ENCODE data around the gene ADGRL1.
"Not testable (repeated sequence)": the region's sequence is repeated elsewhere in the genome, so short reads cannot be mapped to it uniquely, and the experiment has no call there.

The ADGRL1 gene

DNA sequence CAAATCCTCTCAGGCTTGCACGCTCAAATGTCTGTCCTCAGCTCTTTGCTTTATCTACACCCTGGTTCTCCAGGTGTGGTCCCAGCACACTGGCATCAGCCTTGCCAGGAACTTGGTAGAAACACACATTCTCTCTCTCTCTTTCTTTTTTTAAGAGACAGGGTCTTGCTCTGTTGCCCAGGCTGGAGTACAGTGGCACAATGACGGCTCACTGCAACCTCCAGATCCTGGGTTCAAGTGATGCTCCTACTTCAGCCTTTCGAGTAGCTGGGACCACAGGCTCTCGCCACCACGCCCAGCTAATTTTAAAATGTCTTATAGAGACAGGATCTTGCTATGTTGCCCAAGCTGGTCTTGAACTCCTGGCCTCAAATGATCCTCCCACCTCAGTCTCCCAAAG lies 20.8 kb downstream of the ADGRL1 start:
- TF ChIP-seq LEF1 (IDR thresholded peaks at IDR 0.05; ENCODE audit: borderline replicate concordance) (no peak), L3MBTL2 (conservative IDR thresholded peaks at IDR 0.05) (no peak), PKNOX1 (IDR thresholded peaks at IDR 0.05) (no peak), BHLHE40 (IDR thresholded peaks at IDR 0.05; ENCODE audit: borderline replicate concordance) (no peak), SUZ12 (IDR thresholded peaks at IDR 0.05) (no peak), ARNT (IDR thresholded peaks at IDR 0.05) (no peak), FOXA1 (IDR thresholded peaks at IDR 0.05) (no peak), FOXM1 (IDR thresholded peaks at IDR 0.05; ENCODE audit: borderline replicate concordance) (no peak), FOXK2 (IDR thresholded peaks at IDR 0.05) (no peak), SP1 (IDR thresholded peaks at IDR 0.05) (no peak), NFRKB (IDR thresholded peaks at IDR 0.05) (no peak)
- POLR2A ChIA-PET: no interaction called here
- DNase-seq (ENCODE audit: extremely low spot score): no peak
- CTCF ChIA-PET: no interaction called here

GRCh38 chr19:14183741-14184350 lies 22.1 kb downstream of the ADGRL1 start:
- POLR2A ChIA-PET: no interaction called here
- CTCF ChIA-PET: no interaction called here
- no peak for DNase-seq (ENCODE audit: extremely low spot score)
- TF ChIP-seq ZNF384 (IDR thresholded peaks at IDR 0.05) (no peak), SP1 (IDR thresholded peaks at IDR 0.05) (no peak), FOXK2 (IDR thresholded peaks at IDR 0.05) (no peak), NFRKB (IDR thresholded peaks at IDR 0.05) (no peak), FOXM1 (IDR thresholded peaks at IDR 0.05; ENCODE audit: borderline replicate concordance) (no peak), FOXA1 (IDR thresholded peaks at IDR 0.05) (no peak), ARNT (IDR thresholded peaks at IDR 0.05) (no peak), LEF1 (IDR thresholded peaks at IDR 0.05; ENCODE audit: borderline replicate concordance) (no peak), PKNOX1 (IDR thresholded peaks at IDR 0.05) (no peak), TARDBP (IDR thresholded peaks at IDR 0.05) (no peak), BHLHE40 (IDR thresholded peaks at IDR 0.05; ENCODE audit: borderline replicate concordance) (no peak), SUZ12 (IDR thresholded peaks at IDR 0.05) (no peak), ELF4 (IDR thresholded peaks at IDR 0.05) (no peak), CTBP1 (IDR thresholded peaks at IDR 0.05; ENCODE audit: borderline replicate concordance) (no peak), L3MBTL2 (conservative IDR thresholded peaks at IDR 0.05) (no peak)

GRCh38 chr19:14182476-14182875 lies 23.5 kb downstream of the ADGRL1 start:
- ChIA-PET CTCF (no interaction called here), POLR2A (no interaction called here)
- no peak for TF ChIP-seq NFRKB (IDR thresholded peaks at IDR 0.05)
- no peak for TF ChIP-seq ZNF384 (IDR thresholded peaks at IDR 0.05)
- TF ChIP-seq ARNT (IDR thresholded peaks at IDR 0.05): no peak
- no peak for TF ChIP-seq L3MBTL2 (conservative IDR thresholded peaks at IDR 0.05)
- TF ChIP-seq FOXA1 (IDR thresholded peaks at IDR 0.05): no peak
- no peak for TF ChIP-seq CTBP1 (IDR thresholded peaks at IDR 0.05; ENCODE audit: borderline replicate concordance)
- no peak for TF ChIP-seq PKNOX1 (IDR thresholded peaks at IDR 0.05)
- no peak for TF ChIP-seq FOXK2 (IDR thresholded peaks at IDR 0.05)
- no peak for TF ChIP-seq LEF1 (IDR thresholded peaks at IDR 0.05; ENCODE audit: borderline replicate concordance)
- TF ChIP-seq TARDBP (IDR thresholded peaks at IDR 0.05): no peak
- TF ChIP-seq SUZ12 (IDR thresholded peaks at IDR 0.05): no peak
- no peak for TF ChIP-seq ELF4 (IDR thresholded peaks at IDR 0.05)
- TF ChIP-seq FOXM1 (IDR thresholded peaks at IDR 0.05; ENCODE audit: borderline replicate concordance): no peak
- no peak for TF ChIP-seq SP1 (IDR thresholded peaks at IDR 0.05)
- TF ChIP-seq HDGF (IDR thresholded peaks at IDR 0.05; ENCODE audit: borderline replicate concordance): no peak
- no peak for TF ChIP-seq BHLHE40 (IDR thresholded peaks at IDR 0.05; ENCODE audit: borderline replicate concordance)
- DNase-seq (ENCODE audit: extremely low spot score): no peak

DNA sequence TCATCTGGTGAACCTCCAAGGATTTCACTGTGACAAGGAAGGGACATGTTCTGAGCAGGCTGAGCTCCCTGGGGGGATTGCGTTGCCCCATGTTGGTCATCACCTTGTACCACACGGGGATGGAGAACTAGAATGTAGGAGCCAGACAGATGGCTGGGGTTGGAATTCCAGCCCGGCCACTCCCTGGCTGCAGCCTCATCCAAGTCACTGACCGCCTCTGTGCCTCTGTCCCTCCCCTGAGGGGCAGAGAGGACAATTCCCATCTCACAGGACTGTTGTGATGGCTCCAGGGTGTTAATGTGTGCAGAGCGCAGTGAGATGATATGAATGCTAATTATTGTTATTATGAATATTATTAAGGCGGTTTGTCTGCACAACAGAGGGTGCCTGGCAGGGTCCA lies 24.1 kb downstream of the ADGRL1 start:
- no peak for TF ChIP-seq PKNOX1 (IDR thresholded peaks at IDR 0.05)
- TF ChIP-seq HDGF (IDR thresholded peaks at IDR 0.05; ENCODE audit: borderline replicate concordance): no peak
- no peak for TF ChIP-seq FOXK2 (IDR thresholded peaks at IDR 0.05)
- no peak for TF ChIP-seq BHLHE40 (IDR thresholded peaks at IDR 0.05; ENCODE audit: borderline replicate concordance)
- TF ChIP-seq LEF1 (IDR thresholded peaks at IDR 0.05; ENCODE audit: borderline replicate concordance): no peak
- TF ChIP-seq NFRKB (IDR thresholded peaks at IDR 0.05): no peak
- no peak for TF ChIP-seq CTBP1 (IDR thresholded peaks at IDR 0.05; ENCODE audit: borderline replicate concordance)
- no peak for TF ChIP-seq ARNT (IDR thresholded peaks at IDR 0.05)
- no peak for TF ChIP-seq ZNF384 (IDR thresholded peaks at IDR 0.05)
- no peak for TF ChIP-seq TARDBP (IDR thresholded peaks at IDR 0.05)
- no peak for TF ChIP-seq SUZ12 (IDR thresholded peaks at IDR 0.05)
- TF ChIP-seq FOXM1 (IDR thresholded peaks at IDR 0.05; ENCODE audit: borderline replicate concordance): no peak
- TF ChIP-seq SP1 (IDR thresholded peaks at IDR 0.05): no peak
- no peak for TF ChIP-seq ELF4 (IDR thresholded peaks at IDR 0.05)
- TF ChIP-seq L3MBTL2 (conservative IDR thresholded peaks at IDR 0.05): no peak
- TF ChIP-seq FOXA1 (IDR thresholded peaks at IDR 0.05): no peak
- CTCF ChIA-PET: no interaction called here
- DNase-seq (ENCODE audit: extremely low spot score): no peak
- POLR2A ChIA-PET: no interaction called here

DNA sequence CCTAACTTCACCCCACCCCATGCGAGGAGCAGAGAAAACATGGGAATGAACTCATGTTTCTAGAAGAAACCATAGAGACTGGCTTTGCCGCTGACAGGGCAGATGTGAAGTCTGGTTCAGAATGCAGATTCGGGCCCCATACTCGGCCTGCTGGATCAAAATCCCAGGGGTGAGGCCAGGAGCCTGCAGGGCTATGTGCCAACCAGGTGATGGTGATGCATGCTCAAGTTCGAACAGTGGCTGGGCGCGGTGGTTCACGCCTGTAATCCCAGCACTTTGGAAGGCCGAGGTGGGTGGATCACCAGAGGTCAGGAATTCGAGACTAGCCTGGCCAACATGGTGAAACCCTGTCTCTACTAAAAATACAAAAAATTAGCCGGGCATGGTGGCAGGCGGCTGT lies 24.8 kb downstream of the ADGRL1 start:
- DNase-seq (ENCODE audit: extremely low spot score); CTCF ChIA-PET; POLR2A ChIA-PET: not testable (repeated sequence)

Data from HEK293T (cell line).